ENCODE data around the gene SPPL3. TPM values are rescaled to one million over a fixed set of nuclear protein-coding genes. Genes with fewer than 3 reads are reported as not detected.

SPPL3 gene
- polyA plus RNA-seq, 4 donors = 8.4 to 57.8 (median 13.7) TPM

DNA sequence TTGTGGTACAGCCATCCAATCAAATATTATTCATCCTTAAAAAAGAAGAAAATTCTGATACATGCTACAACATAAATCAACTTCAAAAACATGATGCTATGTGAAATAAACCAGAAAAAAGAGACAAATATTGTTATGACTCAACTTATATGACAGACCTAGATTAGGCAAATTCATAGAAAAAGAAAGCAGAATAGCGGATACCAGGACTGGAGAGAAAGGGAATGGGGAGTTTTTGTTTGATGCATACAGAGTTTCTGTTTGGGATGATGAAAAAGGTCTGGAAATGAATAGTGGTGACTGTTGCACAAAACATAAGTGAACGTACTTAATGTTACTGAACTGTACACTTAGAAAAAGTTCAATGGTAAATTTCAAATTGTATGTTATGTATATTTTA lies 82.3 kb downstream of the SPPL3 start:
- Histone ChIP-seq H3K4me3 (ENCODE audit: low read depth in 1 of 3, low read length in 3 of 3) (no peak overlapping the region), H3K4me1 (ENCODE audit: control insufficient read depth in 3 of 3, insufficient read depth in 2 of 3, low read depth in 1 of 3, low read length in 2 of 3) (peaks cover 0 to 8% (median 3%) of the 10 kb centered on the region in 3 donors), H3K27me3 (ENCODE audit: control insufficient read depth in 3 of 3, insufficient read depth in 3 of 3, low read length in 3 of 3) (no peaks in the 10 kb centered on the region), H3K36me3 (ENCODE audit: control insufficient read depth in 3 of 3, insufficient read depth in 2 of 3, low read depth in 1 of 3, low read length in 3 of 3) (peaks cover 0 to 3% (median 0%) of the 10 kb centered on the region in 3 donors), H3K27ac (ENCODE audit: low read depth in 1 of 3, low read length in 2 of 3) (no peak overlapping the region), H3K9me3 (ENCODE audit: control insufficient read depth in 2 of 2, insufficient read depth in 1 of 2, low read depth in 1 of 2, low read length in 1 of 2) (no peaks in the 10 kb centered on the region)
- FAIRE-seq (no peak), DNase-seq (no peak)
- 76 to 87% (median 77%) methylated on average over 2 of the region's 2 CpGs for WGBS, 3 donors

DNA sequence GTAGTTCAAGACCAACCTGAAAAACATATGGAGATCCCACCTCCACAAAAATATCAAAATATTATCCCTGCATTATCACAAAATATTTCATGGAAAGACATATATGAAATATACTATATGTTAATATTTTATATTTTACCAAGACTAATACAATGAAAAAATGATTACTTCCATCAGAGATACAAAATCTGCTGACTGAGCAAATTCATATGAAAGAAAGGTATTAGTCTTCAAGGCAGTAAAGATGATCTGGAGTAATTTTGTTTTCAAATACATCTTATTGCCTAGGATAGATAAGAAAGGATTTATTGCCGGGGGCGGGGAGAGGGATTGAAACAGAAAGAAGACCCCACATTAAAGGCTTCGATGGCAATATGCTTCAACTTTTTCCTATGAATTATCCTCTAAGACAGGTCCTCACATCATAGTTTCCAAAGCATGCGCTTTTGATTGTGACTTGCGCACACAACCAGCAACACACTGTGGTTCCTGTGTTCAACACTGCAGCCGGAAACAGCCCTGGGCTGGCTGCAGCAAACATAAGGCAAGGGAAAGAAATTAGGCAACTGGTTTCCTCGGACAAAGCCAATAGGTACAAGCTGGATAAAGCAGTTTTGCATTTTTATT lies 83.2 kb downstream of the SPPL3 start:
- H3K27me3 ChIP-seq (ENCODE audit: control insufficient read depth in 3 of 3, insufficient read depth in 3 of 3, low read length in 3 of 3) = no peaks in the 10 kb centered on the region
- FAIRE-seq (no peak), DNase-seq (no peak)
- WGBS, 3 donors = 51 to 63% (median 54%) methylated on average over 7 of the region's 7 CpGs
- peaks cover 0 to 8% (median 3%) of the 10 kb centered on the region in 3 donors for H3K4me1 ChIP-seq (ENCODE audit: control insufficient read depth in 3 of 3, insufficient read depth in 2 of 3, low read depth in 1 of 3, low read length in 2 of 3)
- peaks cover 0 to 3% (median 0%) of the 10 kb centered on the region in 3 donors for H3K36me3 ChIP-seq (ENCODE audit: control insufficient read depth in 3 of 3, insufficient read depth in 2 of 3, low read depth in 1 of 3, low read length in 3 of 3)
- no peaks in the 10 kb centered on the region for H3K9me3 ChIP-seq (ENCODE audit: control insufficient read depth in 2 of 2, insufficient read depth in 1 of 2, low read depth in 1 of 2, low read length in 1 of 2)
- H3K27ac ChIP-seq (ENCODE audit: low read depth in 1 of 3, low read length in 2 of 3) = no peak overlapping the region
- no peak overlapping the region for H3K4me3 ChIP-seq (ENCODE audit: low read depth in 1 of 3, low read length in 3 of 3)

- whole genome bisulfite sequencing, 3 donors = 80 to 83% (median 81%) methylated on average over 2 of the region's 2 CpGs
- Histone ChIP-seq H3K4me1 (ENCODE audit: control insufficient read depth in 3 of 3, insufficient read depth in 2 of 3, low read depth in 1 of 3, low read length in 2 of 3) (peaks cover 0 to 3% (median 2%) of the 10 kb centered on the region in 3 donors), H3K36me3 (ENCODE audit: control insufficient read depth in 3 of 3, insufficient read depth in 2 of 3, low read depth in 1 of 3, low read length in 3 of 3) (no peaks in the 10 kb centered on the region), H3K9me3 (ENCODE audit: control insufficient read depth in 2 of 2, insufficient read depth in 1 of 2, low read depth in 1 of 2, low read length in 1 of 2) (no peaks in the 10 kb centered on the region), H3K4me3 (ENCODE audit: low read depth in 1 of 3, low read length in 3 of 3) (no peak overlapping the region), H3K27me3 (ENCODE audit: control insufficient read depth in 3 of 3, insufficient read depth in 3 of 3, low read length in 3 of 3) (no peaks in the 10 kb centered on the region), H3K27ac (ENCODE audit: low read depth in 1 of 3, low read length in 2 of 3) (no peak overlapping the region)
- DNase-seq = no peak
- no peak for FAIRE-seq
Observed at GRCh38 chr12:120818416-120818815, 85.7 kb downstream of the SPPL3 start.

- Histone ChIP-seq H3K9me3 (ENCODE audit: control insufficient read depth in 2 of 2, insufficient read depth in 1 of 2, low read depth in 1 of 2, low read length in 1 of 2) (no peaks in the 10 kb centered on the region), H3K36me3 (ENCODE audit: control insufficient read depth in 3 of 3, insufficient read depth in 2 of 3, low read depth in 1 of 3, low read length in 3 of 3) (no peaks in the 10 kb centered on the region), H3K27ac (ENCODE audit: low read depth in 1 of 3, low read length in 2 of 3) (no peak overlapping the region), H3K4me1 (ENCODE audit: control insufficient read depth in 3 of 3, insufficient read depth in 2 of 3, low read depth in 1 of 3, low read length in 2 of 3) (peaks cover 0 to 2% (median 0%) of the 10 kb centered on the region in 3 donors), H3K27me3 (ENCODE audit: control insufficient read depth in 3 of 3, insufficient read depth in 3 of 3, low read length in 3 of 3) (no peaks in the 10 kb centered on the region), H3K4me3 (ENCODE audit: low read depth in 1 of 3, low read length in 3 of 3) (no peak overlapping the region)
- no peak for DNase-seq
- FAIRE-seq = no peak
- 89 to 97% (median 93%) methylated on average over 6 of the region's 6 CpGs for WGBS, 3 donors
Observed at GRCh38 chr12:120817559-120818330, 86.4 kb downstream of the SPPL3 start.

- no peaks in the 10 kb centered on the region for H3K36me3 ChIP-seq (ENCODE audit: control insufficient read depth in 3 of 3, insufficient read depth in 2 of 3, low read depth in 1 of 3, low read length in 3 of 3)
- H3K9me3 ChIP-seq (ENCODE audit: control insufficient read depth in 2 of 2, insufficient read depth in 1 of 2, low read depth in 1 of 2, low read length in 1 of 2) = no peaks in the 10 kb centered on the region
- no peaks in the 10 kb centered on the region for H3K27me3 ChIP-seq (ENCODE audit: control insufficient read depth in 3 of 3, insufficient read depth in 3 of 3, low read length in 3 of 3)
- no peak overlapping the region for H3K27ac ChIP-seq (ENCODE audit: low read depth in 1 of 3, low read length in 2 of 3)
- FAIRE-seq (no peak), DNase-seq (no peak)
- WGBS, 3 donors = 48 to 72% (median 68%) methylated on average over 2 of the region's 2 CpGs
- peaks cover 0 to 2% (median 0%) of the 10 kb centered on the region in 3 donors for H3K4me1 ChIP-seq (ENCODE audit: control insufficient read depth in 3 of 3, insufficient read depth in 2 of 3, low read depth in 1 of 3, low read length in 2 of 3)
- no peak overlapping the region for H3K4me3 ChIP-seq (ENCODE audit: low read depth in 1 of 3, low read length in 3 of 3)
Observed at GRCh38 chr12:120816363-120816762, 87.8 kb downstream of the SPPL3 start.

- Histone ChIP-seq H3K4me3 (ENCODE audit: low read depth in 1 of 3, low read length in 3 of 3) (no peak overlapping the region), H3K27me3 (ENCODE audit: control insufficient read depth in 3 of 3, insufficient read depth in 3 of 3, low read length in 3 of 3) (no peaks in the 10 kb centered on the region), H3K27ac (ENCODE audit: low read depth in 1 of 3, low read length in 2 of 3) (no peak overlapping the region), H3K4me1 (ENCODE audit: control insufficient read depth in 3 of 3, insufficient read depth in 2 of 3, low read depth in 1 of 3, low read length in 2 of 3) (peaks cover 0 to 2% (median 0%) of the 10 kb centered on the region in 3 donors), H3K36me3 (ENCODE audit: control insufficient read depth in 3 of 3, insufficient read depth in 2 of 3, low read depth in 1 of 3, low read length in 3 of 3) (peaks cover 0 to 2% (median 0%) of the 10 kb centered on the region in 3 donors), H3K9me3 (ENCODE audit: control insufficient read depth in 2 of 2, insufficient read depth in 1 of 2, low read depth in 1 of 2, low read length in 1 of 2) (no peaks in the 10 kb centered on the region)
- 59 to 61% (median 61%) methylated on average over 1 of the region's 1 CpG for WGBS, 3 donors
- DNase-seq = no peak
- no peak for FAIRE-seq
Observed at GRCh38 chr12:120814903-120815429, 89.2 kb downstream of the SPPL3 start.

GRCh38 chr12:120814203-120814902 lies 89.8 kb downstream of the SPPL3 start:
- Histone ChIP-seq H3K27ac (ENCODE audit: low read depth in 1 of 3, low read length in 2 of 3) (no peak overlapping the region), H3K4me1 (ENCODE audit: control insufficient read depth in 3 of 3, insufficient read depth in 2 of 3, low read depth in 1 of 3, low read length in 2 of 3) (peaks cover 0 to 2% (median 0%) of the 10 kb centered on the region in 3 donors), H3K9me3 (ENCODE audit: control insufficient read depth in 2 of 2, insufficient read depth in 1 of 2, low read depth in 1 of 2, low read length in 1 of 2) (no peaks in the 10 kb centered on the region), H3K36me3 (ENCODE audit: control insufficient read depth in 3 of 3, insufficient read depth in 2 of 3, low read depth in 1 of 3, low read length in 3 of 3) (peaks cover 0 to 3% (median 2%) of the 10 kb centered on the region in 3 donors), H3K4me3 (ENCODE audit: low read depth in 1 of 3, low read length in 3 of 3) (no peak overlapping the region), H3K27me3 (ENCODE audit: control insufficient read depth in 3 of 3, insufficient read depth in 3 of 3, low read length in 3 of 3) (no peaks in the 10 kb centered on the region)
- WGBS, 3 donors = 83 to 98% (median 94%) methylated on average over 2 of the region's 2 CpGs
- DNase-seq = no peak
- FAIRE-seq = no peak

- Histone ChIP-seq H3K27ac (ENCODE audit: low read depth in 1 of 3, low read length in 2 of 3) (no peak overlapping the region), H3K4me3 (ENCODE audit: low read depth in 1 of 3, low read length in 3 of 3) (no peak overlapping the region), H3K4me1 (ENCODE audit: control insufficient read depth in 3 of 3, insufficient read depth in 2 of 3, low read depth in 1 of 3, low read length in 2 of 3) (peaks cover 0 to 2% (median 0%) of the 10 kb centered on the region in 3 donors), H3K27me3 (ENCODE audit: control insufficient read depth in 3 of 3, insufficient read depth in 3 of 3, low read length in 3 of 3) (no peaks in the 10 kb centered on the region), H3K9me3 (ENCODE audit: control insufficient read depth in 2 of 2, insufficient read depth in 1 of 2, low read depth in 1 of 2, low read length in 1 of 2) (no peaks in the 10 kb centered on the region), H3K36me3 (ENCODE audit: control insufficient read depth in 3 of 3, insufficient read depth in 2 of 3, low read depth in 1 of 3, low read length in 3 of 3) (peaks cover 0 to 7% (median 2%) of the 10 kb centered on the region in 3 donors)
- DNase-seq (no peak), FAIRE-seq (no peak)
- 98 to 100% (median 98%) methylated on average over 2 of the region's 2 CpGs for WGBS, 3 donors
Observed at GRCh38 chr12:120813588-120814153, 90.5 kb downstream of the SPPL3 start.

Data from small intestine (tissue), 7 donors.